Measurements from ENCODE around the gene PRIMA1. TPM values are rescaled to one million over a fixed set of nuclear protein-coding genes. Genes with fewer than 3 reads are reported as not detected.
A peak's percentile ranks its signal among the peaks of the same experiment; 100 is the strongest.

The PRIMA1 gene
- total RNA-seq, 6 donors from 2014 or later: under 0.01 to 1.8 (median 0.62) TPM

GRCh38 chr14:93764211-93764659 is 24.1 kb downstream of the PRIMA1 start:
- TF ChIP-seq POLR2AphosphoS5 (IDR thresholded peaks at IDR 0.05) (no peak), POLR2A (IDR thresholded peaks at IDR 0.05) (no peak), EP300 (IDR thresholded peaks at IDR 0.05) (no peak), CTCF (IDR thresholded peaks at IDR 0.05) (no peak)
- Histone ChIP-seq H3K27me3 (no peaks in the 10 kb centered on the region), H3K4me3 (no peak overlapping the region), H3K9me3 (no peaks in the 10 kb centered on the region), H3K4me1 (no peaks in the 10 kb centered on the region), H3K27ac (no peak overlapping the region), H3K36me3 (no peaks in the 10 kb centered on the region)
- WGBS, 2 donors: 39 to 54% methylated on average over 7 to 8 of the region's 8 CpGs
- ATAC-seq (ENCODE audit: low FRiP score in 2 of 2) (peak in 1 of 2 donors; percentile 39), DNase-seq (no peak)

- Histone ChIP-seq H3K9me3 (no peaks in the 10 kb centered on the region), H3K27ac (no peak overlapping the region), H3K36me3 (no peaks in the 10 kb centered on the region), H3K27me3 (no peaks in the 10 kb centered on the region), H3K4me1 (no peaks in the 10 kb centered on the region), H3K4me3 (no peak overlapping the region)
- TF ChIP-seq CTCF (IDR thresholded peaks at IDR 0.05) (no peak), POLR2A (IDR thresholded peaks at IDR 0.05) (no peak), EP300 (IDR thresholded peaks at IDR 0.05) (no peak), POLR2AphosphoS5 (IDR thresholded peaks at IDR 0.05) (no peak)
- DNase-seq: peak in 1 of 2 donors; percentile 57
- 35 to 40% methylated on average over 7 to 14 of the region's 15 CpGs for WGBS, 2 donors
- ATAC-seq (ENCODE audit: low FRiP score in 2 of 2): no peak
These were observed 28.5 kb downstream of the PRIMA1 start for GRCh38 chr14:93759719-93760307.

- no peaks in the 10 kb centered on the region for H3K27me3 ChIP-seq
- H3K4me1 ChIP-seq: no peaks in the 10 kb centered on the region
- WGBS, 2 donors: 77 to 82% methylated on average over 12 of the region's 12 CpGs
- no peak for ATAC-seq (ENCODE audit: low FRiP score in 2 of 2)
- no peak for DNase-seq
- no peak overlapping the region for H3K4me3 ChIP-seq
- no peaks in the 10 kb centered on the region for H3K36me3 ChIP-seq
- H3K27ac ChIP-seq: no peak overlapping the region
- H3K9me3 ChIP-seq: no peaks in the 10 kb centered on the region
- no peak for TF ChIP-seq POLR2AphosphoS5 (IDR thresholded peaks at IDR 0.05)
- TF ChIP-seq EP300 (IDR thresholded peaks at IDR 0.05): no peak
- no peak for TF ChIP-seq POLR2A (IDR thresholded peaks at IDR 0.05)
- TF ChIP-seq CTCF (IDR thresholded peaks at IDR 0.05): no peak
These were observed 31.1 kb downstream of the PRIMA1 start for GRCh38 chr14:93757206-93757605.

- H3K27ac ChIP-seq: no peak overlapping the region
- H3K36me3 ChIP-seq: no peaks in the 10 kb centered on the region
These were observed 34.6 kb downstream of the PRIMA1 start for GRCh38 chr14:93753647-93754046.

More at GRCh38 chr14:93753647-93754046, 34.6 kb downstream of the PRIMA1 start:
- Histone ChIP-seq H3K4me3 (no peak overlapping the region), H3K4me1 (no peaks in the 10 kb centered on the region), H3K9me3 (no peaks in the 10 kb centered on the region), H3K27me3 (no peaks in the 10 kb centered on the region)
- 96 to 98% methylated on average over 8 of the region's 8 CpGs for WGBS, 2 donors
- DNase-seq: no peak
- TF ChIP-seq EP300 (IDR thresholded peaks at IDR 0.05) (no peak), CTCF (IDR thresholded peaks at IDR 0.05) (no peak), POLR2A (IDR thresholded peaks at IDR 0.05) (no peak), POLR2AphosphoS5 (IDR thresholded peaks at IDR 0.05) (no peak)
- no peak for ATAC-seq (ENCODE audit: low FRiP score in 2 of 2)
